ENCODE data around the gene ZNF574.

Gene ZNF574

DNA sequence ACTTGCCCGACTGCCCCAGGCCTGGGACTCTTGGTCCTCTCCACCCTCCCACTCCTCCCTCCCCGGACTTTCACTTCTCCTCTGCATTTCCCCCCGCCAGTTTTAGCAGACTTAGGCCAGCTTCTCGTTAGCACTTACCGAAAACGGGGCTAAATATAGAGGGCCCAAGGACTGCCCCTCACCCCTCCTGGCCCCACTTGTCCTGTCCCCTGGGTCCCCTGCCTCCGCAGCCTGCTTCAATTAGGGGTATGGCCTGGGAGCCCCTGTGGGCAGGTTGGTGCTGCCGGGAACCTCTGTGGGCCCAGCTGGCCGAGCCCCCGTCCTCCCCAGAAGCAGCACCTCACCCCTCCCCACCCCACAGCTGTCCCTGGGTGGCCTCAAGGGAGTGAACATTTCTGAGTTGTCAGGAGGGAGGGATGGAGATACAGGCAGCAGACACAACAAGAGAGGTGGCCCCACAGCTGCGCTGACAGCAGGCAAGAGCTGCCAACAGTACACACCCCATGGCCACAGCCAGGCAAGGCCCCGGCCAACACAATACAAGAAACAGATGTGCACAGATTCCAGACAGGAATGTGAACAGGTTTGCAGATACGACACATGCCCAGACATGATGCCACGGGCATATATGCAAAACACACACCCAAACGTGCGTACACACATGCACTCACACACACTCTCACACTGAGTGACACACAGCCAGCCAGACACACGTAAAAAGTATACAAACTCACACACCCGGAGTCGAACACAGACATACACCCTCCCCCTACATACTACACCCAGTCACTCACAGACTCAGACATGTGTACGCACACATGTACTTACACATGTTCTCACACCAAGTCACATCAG, 53.7 kb downstream of the ZNF574 start:
- no peak for DNase-seq

DNA sequence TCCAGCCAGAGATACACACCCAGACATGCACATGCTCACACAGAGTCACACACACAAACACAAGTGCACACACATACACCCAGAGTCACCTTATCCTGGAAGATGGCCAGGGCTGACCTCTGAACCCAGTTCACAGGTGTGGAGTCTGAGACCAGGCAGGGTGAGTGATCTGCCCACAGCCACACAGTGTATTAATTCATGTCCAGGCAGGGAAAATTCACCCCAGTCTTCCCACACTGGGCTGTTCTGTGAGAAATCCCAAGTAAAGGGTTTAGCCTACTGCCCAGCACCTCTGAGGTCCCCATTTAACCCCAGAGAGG, 54.2 kb downstream of the ZNF574 start:
- DNase-seq, result no peak
